Neutrophil (primary cell): ENCODE measurements around the gene SGK1.

Source experiments
- H3K27ac ChIP-seq: fragments of 200-600 bp; sonication (generic); 2 replicates; pipeline ENCODE4 v1.5.1; 2016; ENCODE audit warnings: mild to moderate bottlenecking, moderate library complexity
- H3K27me3 ChIP-seq: fragments of 200-600 bp; sonication (generic); 2 replicates; pipeline ENCODE4 v1.6.0; 2016; ENCODE audit warnings: mild to moderate bottlenecking
- H3K36me3 ChIP-seq: fragments of 200-600 bp; sonication (generic); 2 replicates; pipeline ENCODE4 v1.5.1; 2017
- H3K4me1 ChIP-seq, 2 experiments: fragments of 200-600 bp in 1 of 2; sonication (generic) in 1 of 2; 1 replicate in 1 of 2; 2 replicates in 1 of 2; pipeline versions ENCODE4 v1.5.1 to v1.6.1; 2013 to 2016; ENCODE audit warnings: low read depth in 1 of 2, low read length in 1 of 2, mild to moderate bottlenecking in 1 of 2, moderate library complexity in 1 of 2; ENCODE audit not compliant: control insufficient read depth in 1 of 2, insufficient read depth in 1 of 2
- H3K4me3 ChIP-seq, 2 experiments: fragments of 200-600 bp in 1 of 2; sonication (generic) in 1 of 2; 1 replicate in 1 of 2; 2 replicates in 1 of 2; pipeline ENCODE4 v1.5.1; 2013 to 2016; ENCODE audit warnings: low read depth in 1 of 2, low read length in 1 of 2, mild to moderate bottlenecking in 1 of 2, moderate library complexity in 1 of 2
- H3K9me3 ChIP-seq: fragments of 200-600 bp; sonication (generic); 2 replicates; pipeline ENCODE4 v1.5.1; 2016
- CTCF ChIP-seq: fragments of 200-600 bp; sonication (generic); IDR thresholded peaks from 2 replicates; pipeline ENCODE4 v1.5.1; 2016; ENCODE audit warnings: antibody characterized with exemption

The SGK1 gene

GRCh38 chr6:134132494-134133141 is 185.3 kb downstream of the SGK1 start:
- Histone ChIP-seq H3K9me3 (no peaks in the 10 kb centered on the region), H3K36me3 (no peaks in the 10 kb centered on the region), H3K27ac (no peak overlapping the region), H3K27me3 (no peaks in the 10 kb centered on the region), H3K4me3 (no peak overlapping the region), H3K4me1 (no peaks in the 10 kb centered on the region)
- no peak for TF ChIP-seq CTCF

- no peak for TF ChIP-seq CTCF
- Histone ChIP-seq H3K27me3 (no peaks in the 10 kb centered on the region), H3K27ac (no peak overlapping the region), H3K9me3 (no peaks in the 10 kb centered on the region), H3K4me3 (no peak overlapping the region), H3K36me3 (no peaks in the 10 kb centered on the region), H3K4me1 (no peaks in the 10 kb centered on the region)
Measured at GRCh38 chr6:134131530-134132139, 186.3 kb downstream of the SGK1 start.

- Histone ChIP-seq H3K27ac (no peak overlapping the region), H3K4me3 (no peak overlapping the region), H3K36me3 (no peaks in the 10 kb centered on the region), H3K4me1 (no peaks in the 10 kb centered on the region), H3K9me3 (no peaks in the 10 kb centered on the region), H3K27me3 (no peaks in the 10 kb centered on the region)
- no peak for TF ChIP-seq CTCF
Measured at GRCh38 chr6:134128146-134128545, 189.8 kb downstream of the SGK1 start.

- Histone ChIP-seq H3K27me3 (no peaks in the 10 kb centered on the region), H3K27ac (no peak overlapping the region), H3K4me1 (no peaks in the 10 kb centered on the region), H3K4me3 (no peak overlapping the region), H3K36me3 (no peaks in the 10 kb centered on the region), H3K9me3 (no peaks in the 10 kb centered on the region)
- peak; percentile 38 for TF ChIP-seq CTCF
Measured at GRCh38 chr6:134123666-134124208, 194.2 kb downstream of the SGK1 start.

- Histone ChIP-seq H3K4me3 (no peak overlapping the region), H3K36me3 (no peaks in the 10 kb centered on the region), H3K27me3 (peaks cover 2% of the 10 kb centered on the region), H3K4me1 (no peaks in the 10 kb centered on the region), H3K9me3 (no peaks in the 10 kb centered on the region), H3K27ac (no peak overlapping the region)
- TF ChIP-seq CTCF, result no peak
Measured at GRCh38 chr6:134122775-134123174, 195.1 kb downstream of the SGK1 start.
